SK-N-SH (cell line): ENCODE measurements around the gene ANK2.

ENCODE experiments used
- EZH2phosphoT487 ChIP-seq: fragments of 200-600 bp; sonication (generic); IDR thresholded peaks from 2 replicates; pipeline ENCODE4 v1.6.1; 2017; ENCODE audit warnings: low read depth, mixed run types, mild to moderate bottlenecking, antibody characterized with exemption, moderate library complexity, borderline replicate concordance
- JUND ChIP-seq: IDR thresholded peaks from 2 replicates; pipeline ENCODE4 v1.4.0; 2012
- MAX ChIP-seq: IDR thresholded peaks from 2 replicates; pipeline ENCODE4 v1.4.0; 2012; ENCODE audit warnings: low read depth
- MXI1 ChIP-seq: IDR thresholded peaks from 2 replicates; pipeline ENCODE4 v1.6.1; 2012; ENCODE audit warnings: mild to moderate bottlenecking, low read depth, low read length, improper control_type of control experiment
- POLR2AphosphoS5 ChIP-seq: IDR thresholded peaks from 2 replicates; pipeline ENCODE4 v1.6.1; 2012; ENCODE audit warnings: low read depth, low read length
- RAD21 ChIP-seq: IDR thresholded peaks from 2 replicates; pipeline ENCODE4 v1.6.1; 2012; ENCODE audit warnings: mild to moderate bottlenecking, low read length
- RCOR1 ChIP-seq: fragments of 150-350 bp; IDR thresholded peaks from 2 replicates; pipeline ENCODE4 v1.6.1; 2017; ENCODE audit warnings: antibody characterized with exemption, low read length
- RXRA ChIP-seq: IDR thresholded peaks from 2 replicates; pipeline ENCODE4 v1.4.0; 2012; ENCODE audit warnings: low read depth, mild to moderate bottlenecking, borderline replicate concordance
- TCF12 ChIP-seq: IDR thresholded peaks from 2 replicates; pipeline ENCODE4 v1.4.0; 2012
- TF ChIP-seq, protein P1 (sequence below): IDR thresholded peaks from 2 replicates; pipeline ENCODE4 v1.6.1; 2012; ENCODE audit warnings: mild to moderate bottlenecking, low read depth, low read length, moderate library complexity
- TF ChIP-seq, protein P2 (sequence below): fragments of 150-350 bp; IDR thresholded peaks from 2 replicates; pipeline ENCODE4 v1.6.1; 2017; ENCODE audit warnings: antibody characterized with exemption, low read length, low read depth, borderline replicate concordance
- TF ChIP-seq, protein P3 (sequence below): IDR thresholded peaks from 2 replicates; pipeline ENCODE4; 2012
- TF ChIP-seq, protein P4 (sequence below): fragments of 200-600 bp; sonication (generic); IDR thresholded peaks from 2 replicates; pipeline ENCODE4 v1.6.1; 2017; ENCODE audit warnings: antibody characterized with exemption, mild to moderate bottlenecking, moderate library complexity

GRCh38 chr4:113169368-113169767 is 119.9 kb downstream of the ANK2 start:
- TF ChIP-seq RAD21 (no peak), JUND (no peak), MAX (no peak), RXRA (no peak), POLR2AphosphoS5 (no peak), MXI1 (no peak), TCF12 (no peak), EZH2phosphoT487 (no peak), RCOR1 (no peak)
- TF ChIP-seq, protein P1, sequence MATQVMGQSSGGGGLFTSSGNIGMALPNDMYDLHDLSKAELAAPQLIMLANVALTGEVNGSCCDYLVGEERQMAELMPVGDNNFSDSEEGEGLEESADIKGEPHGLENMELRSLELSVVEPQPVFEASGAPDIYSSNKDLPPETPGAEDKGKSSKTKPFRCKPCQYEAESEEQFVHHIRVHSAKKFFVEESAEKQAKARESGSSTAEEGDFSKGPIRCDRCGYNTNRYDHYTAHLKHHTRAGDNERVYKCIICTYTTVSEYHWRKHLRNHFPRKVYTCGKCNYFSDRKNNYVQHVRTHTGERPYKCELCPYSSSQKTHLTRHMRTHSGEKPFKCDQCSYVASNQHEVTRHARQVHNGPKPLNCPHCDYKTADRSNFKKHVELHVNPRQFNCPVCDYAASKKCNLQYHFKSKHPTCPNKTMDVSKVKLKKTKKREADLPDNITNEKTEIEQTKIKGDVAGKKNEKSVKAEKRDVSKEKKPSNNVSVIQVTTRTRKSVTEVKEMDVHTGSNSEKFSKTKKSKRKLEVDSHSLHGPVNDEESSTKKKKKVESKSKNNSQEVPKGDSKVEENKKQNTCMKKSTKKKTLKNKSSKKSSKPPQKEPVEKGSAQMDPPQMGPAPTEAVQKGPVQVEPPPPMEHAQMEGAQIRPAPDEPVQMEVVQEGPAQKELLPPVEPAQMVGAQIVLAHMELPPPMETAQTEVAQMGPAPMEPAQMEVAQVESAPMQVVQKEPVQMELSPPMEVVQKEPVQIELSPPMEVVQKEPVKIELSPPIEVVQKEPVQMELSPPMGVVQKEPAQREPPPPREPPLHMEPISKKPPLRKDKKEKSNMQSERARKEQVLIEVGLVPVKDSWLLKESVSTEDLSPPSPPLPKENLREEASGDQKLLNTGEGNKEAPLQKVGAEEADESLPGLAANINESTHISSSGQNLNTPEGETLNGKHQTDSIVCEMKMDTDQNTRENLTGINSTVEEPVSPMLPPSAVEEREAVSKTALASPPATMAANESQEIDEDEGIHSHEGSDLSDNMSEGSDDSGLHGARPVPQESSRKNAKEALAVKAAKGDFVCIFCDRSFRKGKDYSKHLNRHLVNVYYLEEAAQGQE: no peak
- TF ChIP-seq, protein P2, sequence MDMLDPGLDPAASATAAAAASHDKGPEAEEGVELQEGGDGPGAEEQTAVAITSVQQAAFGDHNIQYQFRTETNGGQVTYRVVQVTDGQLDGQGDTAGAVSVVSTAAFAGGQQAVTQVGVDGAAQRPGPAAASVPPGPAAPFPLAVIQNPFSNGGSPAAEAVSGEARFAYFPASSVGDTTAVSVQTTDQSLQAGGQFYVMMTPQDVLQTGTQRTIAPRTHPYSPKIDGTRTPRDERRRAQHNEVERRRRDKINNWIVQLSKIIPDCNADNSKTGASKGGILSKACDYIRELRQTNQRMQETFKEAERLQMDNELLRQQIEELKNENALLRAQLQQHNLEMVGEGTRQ: no peak
- TF ChIP-seq, protein P3, sequence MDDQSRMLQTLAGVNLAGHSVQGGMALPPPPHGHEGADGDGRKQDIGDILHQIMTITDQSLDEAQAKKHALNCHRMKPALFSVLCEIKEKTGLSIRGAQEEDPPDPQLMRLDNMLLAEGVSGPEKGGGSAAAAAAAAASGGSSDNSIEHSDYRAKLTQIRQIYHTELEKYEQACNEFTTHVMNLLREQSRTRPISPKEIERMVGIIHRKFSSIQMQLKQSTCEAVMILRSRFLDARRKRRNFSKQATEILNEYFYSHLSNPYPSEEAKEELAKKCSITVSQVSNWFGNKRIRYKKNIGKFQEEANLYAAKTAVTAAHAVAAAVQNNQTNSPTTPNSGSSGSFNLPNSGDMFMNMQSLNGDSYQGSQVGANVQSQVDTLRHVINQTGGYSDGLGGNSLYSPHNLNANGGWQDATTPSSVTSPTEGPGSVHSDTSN: no peak
- TF ChIP-seq, protein P4, sequence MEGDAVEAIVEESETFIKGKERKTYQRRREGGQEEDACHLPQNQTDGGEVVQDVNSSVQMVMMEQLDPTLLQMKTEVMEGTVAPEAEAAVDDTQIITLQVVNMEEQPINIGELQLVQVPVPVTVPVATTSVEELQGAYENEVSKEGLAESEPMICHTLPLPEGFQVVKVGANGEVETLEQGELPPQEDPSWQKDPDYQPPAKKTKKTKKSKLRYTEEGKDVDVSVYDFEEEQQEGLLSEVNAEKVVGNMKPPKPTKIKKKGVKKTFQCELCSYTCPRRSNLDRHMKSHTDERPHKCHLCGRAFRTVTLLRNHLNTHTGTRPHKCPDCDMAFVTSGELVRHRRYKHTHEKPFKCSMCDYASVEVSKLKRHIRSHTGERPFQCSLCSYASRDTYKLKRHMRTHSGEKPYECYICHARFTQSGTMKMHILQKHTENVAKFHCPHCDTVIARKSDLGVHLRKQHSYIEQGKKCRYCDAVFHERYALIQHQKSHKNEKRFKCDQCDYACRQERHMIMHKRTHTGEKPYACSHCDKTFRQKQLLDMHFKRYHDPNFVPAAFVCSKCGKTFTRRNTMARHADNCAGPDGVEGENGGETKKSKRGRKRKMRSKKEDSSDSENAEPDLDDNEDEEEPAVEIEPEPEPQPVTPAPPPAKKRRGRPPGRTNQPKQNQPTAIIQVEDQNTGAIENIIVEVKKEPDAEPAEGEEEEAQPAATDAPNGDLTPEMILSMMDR: no peak
